HG02943 (cell line): ENCODE data around the gene SH3GLB1.
A peak's percentile ranks its signal among the peaks of the same experiment; 100 is the strongest.
"Not testable (repeated sequence)": the region's sequence is repeated elsewhere in the genome, so short reads cannot be mapped to it uniquely, and the experiment has no call there.

Experiments used
- ATAC-seq: cut with Tn5 transposase; IDR thresholded peaks from one replicate; pipeline ENCODE4 v1.9.1; 2021; ENCODE audit warnings: mild to moderate bottlenecking, low read depth, moderate library complexity; ENCODE audit not compliant: unreplicated experiment

Gene SH3GLB1

GRCh38 chr1:86704458-86704971 is at the start of gene SH3GLB1:
Gene SH3GLB1 (plus strand): TSS chr1:86704576. CDS start chr1:86704900, 324 bp downstream.
- peak; percentile 87 for ATAC-seq

- ATAC-seq: not testable (repeated sequence)
Measured at GRCh38 chr1:86658381-86658780, 46.0 kb upstream of the SH3GLB1 start.

DNA sequence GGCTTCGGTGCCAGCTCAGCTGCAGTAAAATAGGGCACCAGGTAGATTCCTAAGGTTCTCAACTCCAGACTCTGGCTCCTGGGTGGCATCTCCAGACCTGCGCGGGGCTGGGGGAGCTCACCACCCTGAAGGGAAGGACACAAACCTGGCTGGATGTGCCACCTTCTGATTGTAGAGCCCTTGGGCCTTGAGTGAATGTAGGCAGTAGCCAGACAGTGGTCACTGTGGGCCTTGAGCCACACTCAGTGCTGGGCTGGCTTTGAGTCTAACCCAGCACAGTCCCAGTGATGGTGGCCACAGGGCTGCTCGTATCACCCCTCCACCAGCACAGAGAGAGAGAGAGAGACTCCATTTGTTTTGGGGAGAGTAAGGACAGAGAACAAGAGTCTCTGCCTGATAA is 38.0 kb upstream of the SH3GLB1 start:
- no peak for ATAC-seq

DNA sequence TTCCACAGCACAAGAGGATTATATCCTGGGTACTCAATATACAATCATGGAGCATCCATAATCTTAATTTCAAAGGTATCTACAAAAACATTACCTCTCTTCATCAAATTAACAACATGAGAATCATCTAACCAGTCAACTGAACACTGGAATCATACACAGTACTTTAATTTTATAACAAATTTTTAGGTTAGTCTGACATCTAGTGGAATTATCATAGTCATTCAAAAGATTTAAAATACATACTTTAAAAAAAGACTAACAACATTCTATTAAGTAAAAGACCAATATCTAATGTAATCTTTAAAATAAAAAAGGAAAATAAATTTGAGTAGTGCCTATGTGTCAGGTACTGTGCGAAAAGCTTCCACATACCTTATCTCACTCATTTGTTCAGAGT is 16.8 kb upstream of the SH3GLB1 start:
- no peak for ATAC-seq

DNA sequence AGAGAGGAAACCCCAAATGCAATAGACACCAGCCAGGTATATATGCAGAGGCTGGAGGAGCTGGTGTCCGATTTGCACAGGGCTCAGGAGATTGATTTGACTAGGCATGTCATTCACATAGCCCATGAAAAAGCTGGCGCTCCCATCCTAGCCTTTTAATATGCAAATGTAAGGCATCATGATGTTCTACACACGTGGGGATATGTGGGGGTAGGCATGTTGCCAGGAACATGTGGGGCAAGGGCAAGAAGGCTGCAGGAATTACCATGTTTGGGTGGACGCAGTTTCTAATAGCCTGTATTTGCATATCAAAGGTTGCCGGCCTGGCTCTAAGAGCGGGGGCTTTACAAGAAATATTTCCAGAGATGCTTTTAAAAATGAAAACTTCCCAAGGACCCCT is 11.7 kb upstream of the SH3GLB1 start:
- no peak for ATAC-seq

- ATAC-seq: no peak
Measured at GRCh38 chr1:86695400-86695799, 9.0 kb upstream of the SH3GLB1 start.

DNA sequence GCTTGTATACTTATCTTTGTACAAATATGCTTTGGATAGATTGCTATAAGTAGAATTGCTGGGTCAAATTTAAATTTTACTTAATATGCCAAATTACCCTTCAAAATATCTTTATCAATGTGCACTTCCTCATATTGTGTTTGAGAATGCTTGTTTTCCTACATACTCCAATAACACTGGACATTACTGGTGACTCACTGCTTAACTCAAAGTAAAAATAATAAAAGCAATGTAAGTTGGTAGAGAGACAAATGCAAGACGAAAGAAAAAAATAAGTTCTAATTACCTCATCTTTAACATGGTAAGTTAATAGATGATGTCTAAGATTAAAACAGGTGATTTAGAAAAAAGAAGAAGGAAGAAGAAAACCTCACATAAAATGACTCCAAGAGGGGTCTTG is 7.9 kb upstream of the SH3GLB1 start:
- no peak for ATAC-seq

- ATAC-seq: no peak
Measured at GRCh38 chr1:86699186-86699585, 5.2 kb upstream of the SH3GLB1 start.

GRCh38 chr1:86701731-86702130 is 2.6 kb upstream of the SH3GLB1 start:
- ATAC-seq: no peak

DNA sequence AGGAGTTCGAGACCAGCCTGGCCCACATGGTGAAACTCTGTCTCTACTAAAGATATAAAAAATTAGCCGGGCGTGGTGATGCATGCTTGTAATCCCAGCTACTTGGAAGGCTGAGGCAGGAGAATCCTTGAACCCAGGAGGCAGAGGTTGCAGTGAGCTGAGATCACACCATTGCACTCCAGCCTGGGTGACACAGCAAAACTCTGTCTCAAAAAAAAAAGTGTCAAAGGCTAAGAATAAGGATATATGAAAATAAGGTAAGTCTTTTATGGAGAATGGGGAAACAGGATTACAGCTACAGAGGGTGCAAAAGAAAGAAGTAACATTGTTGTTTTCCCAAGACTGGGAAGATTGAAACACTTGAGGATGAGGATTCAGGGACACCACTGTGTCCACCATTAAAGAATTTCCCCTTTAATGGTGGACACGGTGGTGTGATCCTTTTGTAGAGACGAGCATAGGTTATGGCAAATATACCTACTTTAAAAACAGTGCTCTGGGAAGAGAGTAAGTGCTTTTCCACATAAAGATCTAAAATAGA is 1.4 kb upstream of the SH3GLB1 start:
- ATAC-seq: not testable (repeated sequence)

GRCh38 chr1:86703696-86704457 is 499 bp upstream of the SH3GLB1 start:
- peak; percentile 42 for ATAC-seq

DNA sequence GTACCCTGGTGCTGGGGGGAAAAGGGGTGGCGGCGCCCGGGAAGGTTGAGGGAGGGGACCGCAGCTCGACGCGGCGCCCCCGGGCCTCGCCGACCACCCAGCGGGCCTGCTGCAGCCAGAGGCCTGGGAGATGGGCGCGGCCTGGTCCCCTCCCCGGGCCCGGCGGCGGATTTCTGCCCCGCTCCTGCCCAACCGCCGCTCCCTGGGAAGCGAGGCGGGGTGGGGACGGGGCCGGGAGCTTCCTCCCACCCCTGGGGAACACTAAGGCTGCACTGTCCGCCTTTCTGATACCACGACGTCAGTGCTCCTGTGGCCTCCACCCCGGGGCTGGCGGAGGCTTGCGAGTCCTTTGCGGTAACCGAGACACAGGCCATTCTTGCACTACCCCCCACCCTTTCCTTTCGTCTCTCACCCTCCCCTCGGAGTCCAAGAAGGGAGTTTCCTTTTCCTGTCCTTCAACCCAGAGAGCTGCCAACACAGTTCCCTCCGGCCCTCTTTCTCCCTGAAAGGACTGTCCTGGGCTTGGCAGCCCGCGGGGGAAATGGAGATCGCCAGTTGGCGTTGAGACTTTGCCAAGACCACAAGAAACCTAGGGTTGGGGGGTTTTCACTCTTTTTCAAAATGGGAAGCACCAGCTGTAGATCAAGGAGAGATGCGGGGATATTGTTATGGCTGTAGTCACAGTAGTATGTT is 742 bp downstream of the SH3GLB1 start:
- peak; percentile 36 for ATAC-seq

- no peak for ATAC-seq
Measured at GRCh38 chr1:86705665-86705985, 1.2 kb downstream of the SH3GLB1 start.

GRCh38 chr1:86706018-86706635 is 1.8 kb downstream of the SH3GLB1 start:
- ATAC-seq: no peak

DNA sequence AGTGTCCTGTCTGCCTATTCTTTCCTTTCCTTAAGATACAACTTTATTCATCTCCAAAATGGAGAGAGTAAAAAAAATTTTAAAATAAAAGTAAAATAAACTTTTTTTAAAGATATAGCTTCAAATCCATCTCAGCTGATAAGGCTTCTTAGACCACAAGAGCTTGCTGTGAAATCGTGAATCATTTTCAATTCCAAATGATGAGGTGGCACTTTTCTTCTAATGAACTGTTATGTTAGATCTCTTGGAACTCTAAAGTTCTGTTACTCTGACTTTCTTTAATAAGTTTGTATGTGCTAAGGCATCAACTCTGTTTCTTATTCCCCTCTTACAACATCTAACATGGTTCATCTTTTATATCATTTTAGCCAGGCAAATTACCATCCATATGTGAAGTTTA is 4.5 kb downstream of the SH3GLB1 start:
- no peak for ATAC-seq

DNA sequence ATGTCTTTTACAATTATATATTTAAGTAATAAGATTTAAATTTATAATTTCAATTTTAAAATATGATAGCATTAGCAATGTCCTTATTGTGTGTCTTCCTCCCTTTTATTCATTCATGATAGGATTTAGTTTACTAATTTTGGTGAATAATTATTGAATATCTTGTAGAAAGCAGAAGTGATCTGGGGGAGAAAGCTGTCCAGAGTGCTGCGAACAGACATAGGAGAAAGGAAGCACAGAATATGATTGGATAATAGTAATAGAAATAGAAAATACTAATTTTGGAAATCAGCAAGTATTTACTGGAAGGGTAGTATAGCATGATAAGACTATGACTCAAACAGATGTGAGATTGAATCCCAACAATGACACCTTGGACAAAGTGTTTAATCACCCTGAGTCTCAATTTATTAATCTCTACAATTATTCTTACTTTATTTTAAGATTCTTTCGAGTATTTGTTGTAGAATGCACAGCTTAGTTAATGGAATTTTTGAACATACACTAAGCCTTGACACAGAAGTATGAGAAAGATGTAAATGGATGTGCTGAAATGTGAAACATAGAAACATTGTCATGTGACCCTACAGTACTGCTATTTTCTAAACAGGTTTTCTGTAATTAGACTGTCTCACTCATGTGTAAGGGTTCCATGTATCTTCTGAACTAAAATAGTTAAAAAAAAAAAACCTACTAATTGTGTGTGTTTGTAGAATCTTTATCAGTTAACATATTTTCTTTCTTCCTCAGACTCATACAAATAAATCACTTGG is 7.9 kb downstream of the SH3GLB1 start:
- ATAC-seq: no peak

DNA sequence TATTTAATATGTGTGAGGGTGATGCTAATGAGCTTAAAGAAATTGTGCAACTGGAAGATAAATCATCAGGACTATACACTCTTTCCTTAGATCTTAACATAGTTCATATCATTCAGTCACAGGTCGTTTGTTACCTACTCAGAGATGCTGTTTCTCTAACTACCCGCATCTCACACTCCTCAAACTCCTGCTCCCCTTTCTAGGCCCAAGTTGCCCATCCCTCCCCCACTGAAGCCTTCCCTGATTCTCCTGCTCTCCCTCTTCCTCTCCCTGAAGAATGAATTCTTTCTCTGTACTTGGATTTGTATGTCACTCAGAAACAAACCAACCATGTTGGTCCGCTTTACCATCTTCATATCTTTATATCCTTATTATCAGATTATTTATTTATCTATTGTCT is 9.1 kb downstream of the SH3GLB1 start:
- ATAC-seq: no peak

- ATAC-seq: no peak
Measured at GRCh38 chr1:86714159-86714558, 9.8 kb downstream of the SH3GLB1 start.

GRCh38 chr1:86714561-86715244 is 10.3 kb downstream of the SH3GLB1 start:
- ATAC-seq: no peak

DNA sequence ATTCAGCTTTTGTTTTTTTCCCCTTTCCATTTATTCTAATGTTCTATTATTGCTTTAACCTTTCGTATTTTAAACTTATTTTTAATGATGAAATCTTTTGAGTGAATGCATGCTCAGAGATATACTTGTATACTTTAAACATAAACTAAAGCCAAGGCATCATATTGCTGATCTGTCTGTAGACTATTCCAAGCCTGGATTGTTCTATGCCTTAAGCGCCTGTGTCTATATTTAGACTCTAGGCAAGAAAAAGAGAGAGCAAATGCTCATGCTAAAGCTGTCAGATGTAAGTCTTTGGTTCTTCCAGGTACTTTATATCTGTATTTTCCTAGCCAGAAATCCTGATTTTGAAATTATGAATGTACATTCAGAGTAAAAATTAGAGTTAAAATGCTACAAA is 14.4 kb downstream of the SH3GLB1 start:
- ATAC-seq: no peak
